ENCODE measurements around the gene H19. TPM values are rescaled to one million over a fixed set of nuclear protein-coding genes. Genes with fewer than 3 reads are reported as not detected.

H19 gene
- 72.5 and 161 TPM in 2 replicates for total RNA-seq

DNA sequence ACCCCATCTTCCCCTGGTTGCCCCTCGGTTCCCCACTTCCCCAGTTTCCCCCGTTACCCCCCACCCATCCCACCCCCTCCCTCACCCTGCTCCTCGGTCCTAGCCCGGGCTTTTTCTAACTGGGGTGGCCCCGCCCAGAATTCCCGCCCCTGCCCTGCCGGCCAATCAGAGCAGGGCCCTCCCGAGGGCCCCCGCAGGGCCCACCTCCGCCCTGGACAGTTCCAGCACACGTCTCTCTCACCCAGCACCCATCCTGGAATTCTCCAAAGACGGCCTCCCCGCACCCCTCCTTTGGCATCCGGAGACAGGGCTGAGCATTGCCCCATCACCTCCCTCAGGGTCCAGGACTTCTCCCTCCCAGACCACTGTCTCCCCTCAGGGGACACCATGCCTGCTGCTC, at the start of gene H19:
H19 (minus strand) TSS at position 88 of the 400 bp plus-strand sequence.
- no peak within 1 kb of the TSS for H3K4me3 ChIP-seq (ENCODE audit: low read depth, low read length)
- TF ChIP-seq, protein P1, sequence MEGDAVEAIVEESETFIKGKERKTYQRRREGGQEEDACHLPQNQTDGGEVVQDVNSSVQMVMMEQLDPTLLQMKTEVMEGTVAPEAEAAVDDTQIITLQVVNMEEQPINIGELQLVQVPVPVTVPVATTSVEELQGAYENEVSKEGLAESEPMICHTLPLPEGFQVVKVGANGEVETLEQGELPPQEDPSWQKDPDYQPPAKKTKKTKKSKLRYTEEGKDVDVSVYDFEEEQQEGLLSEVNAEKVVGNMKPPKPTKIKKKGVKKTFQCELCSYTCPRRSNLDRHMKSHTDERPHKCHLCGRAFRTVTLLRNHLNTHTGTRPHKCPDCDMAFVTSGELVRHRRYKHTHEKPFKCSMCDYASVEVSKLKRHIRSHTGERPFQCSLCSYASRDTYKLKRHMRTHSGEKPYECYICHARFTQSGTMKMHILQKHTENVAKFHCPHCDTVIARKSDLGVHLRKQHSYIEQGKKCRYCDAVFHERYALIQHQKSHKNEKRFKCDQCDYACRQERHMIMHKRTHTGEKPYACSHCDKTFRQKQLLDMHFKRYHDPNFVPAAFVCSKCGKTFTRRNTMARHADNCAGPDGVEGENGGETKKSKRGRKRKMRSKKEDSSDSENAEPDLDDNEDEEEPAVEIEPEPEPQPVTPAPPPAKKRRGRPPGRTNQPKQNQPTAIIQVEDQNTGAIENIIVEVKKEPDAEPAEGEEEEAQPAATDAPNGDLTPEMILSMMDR (IDR thresholded peaks at IDR 0.05; ENCODE audit: insufficient read depth, low read depth, low read length): no peak
- DNase-seq (ENCODE audit: low read depth): no peak

DNA sequence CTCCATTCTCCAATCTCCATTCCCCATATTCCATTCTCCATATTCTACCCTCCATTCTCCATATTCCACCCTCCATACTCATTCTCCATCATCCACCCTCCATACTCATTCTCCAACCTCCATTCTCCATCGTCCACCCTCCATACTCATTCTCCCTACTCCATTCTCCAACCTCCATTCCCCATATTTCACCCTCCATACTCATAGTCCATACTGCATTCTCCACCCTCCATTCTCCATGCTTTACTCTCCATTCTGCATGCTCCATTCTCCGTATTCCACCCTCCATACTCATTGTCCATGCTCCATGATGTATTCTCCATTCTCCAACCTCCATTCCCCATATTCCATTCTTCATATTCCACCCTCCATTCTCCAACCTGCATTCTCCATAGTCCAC, 44.3 kb upstream of the H19 start:
- no peak for DNase-seq (ENCODE audit: low read depth)
- no peak overlapping the region for H3K4me3 ChIP-seq (ENCODE audit: low read depth, low read length)
- TF ChIP-seq, protein P1 (IDR thresholded peaks at IDR 0.05; ENCODE audit: insufficient read depth, low read depth, low read length): no peak

DNA sequence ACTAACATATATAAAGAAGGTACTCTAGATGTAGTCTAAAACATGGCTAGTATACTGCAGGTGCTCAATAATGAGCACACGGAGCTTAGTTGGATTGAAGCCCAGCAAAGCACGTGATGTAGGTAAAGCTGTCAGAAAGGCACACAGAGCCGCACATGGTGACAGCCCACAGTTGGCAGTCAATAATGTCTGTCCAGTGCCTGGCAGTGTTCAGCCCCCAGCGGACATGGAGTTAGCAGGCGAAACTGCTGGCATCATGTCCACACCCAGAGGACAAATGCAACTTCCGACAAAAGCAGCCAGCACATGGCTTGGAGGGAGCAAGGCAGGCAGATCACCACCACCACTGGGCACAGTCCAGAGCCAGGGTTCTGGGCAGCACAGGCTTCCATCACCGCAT, 43.5 kb upstream of the H19 start:
- TF ChIP-seq, protein P1 (IDR thresholded peaks at IDR 0.05; ENCODE audit: insufficient read depth, low read depth, low read length): no peak
- no peak for DNase-seq (ENCODE audit: low read depth)
- H3K4me3 ChIP-seq (ENCODE audit: low read depth, low read length): no peak overlapping the region

DNA sequence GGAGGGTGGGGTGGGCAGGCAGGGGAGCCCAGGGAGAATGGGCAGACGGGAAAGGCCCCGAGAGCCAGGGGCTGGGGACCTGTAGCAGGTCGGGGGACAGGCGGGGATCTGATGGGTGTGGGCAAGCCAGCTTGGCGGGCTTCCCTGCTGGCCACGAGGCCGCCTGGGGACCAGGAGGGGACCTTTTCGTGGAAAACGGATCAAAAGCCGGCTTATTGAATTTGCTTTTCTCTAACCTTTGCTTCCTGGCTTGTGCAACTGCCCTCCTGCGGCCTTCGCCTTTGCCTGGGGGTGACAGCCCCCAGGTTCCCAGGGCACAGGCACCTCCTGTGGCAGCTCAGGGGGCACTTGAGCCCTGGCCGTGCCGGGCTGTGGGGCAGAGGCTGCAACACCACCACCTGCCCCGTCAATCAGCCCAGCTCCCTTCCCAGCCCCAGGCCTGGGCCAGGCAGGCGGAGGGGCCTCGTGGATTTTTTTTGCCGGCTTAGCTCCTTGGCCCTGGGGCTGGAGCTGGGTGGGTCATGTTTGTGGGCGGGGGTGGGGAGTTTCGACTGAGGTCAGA, 41.6 kb upstream of the H19 start:
- DNase-seq (ENCODE audit: low read depth): no peak
- TF ChIP-seq, protein P1 (IDR thresholded peaks at IDR 0.05; ENCODE audit: insufficient read depth, low read depth, low read length): no peak
- no peak overlapping the region for H3K4me3 ChIP-seq (ENCODE audit: low read depth, low read length)

DNA sequence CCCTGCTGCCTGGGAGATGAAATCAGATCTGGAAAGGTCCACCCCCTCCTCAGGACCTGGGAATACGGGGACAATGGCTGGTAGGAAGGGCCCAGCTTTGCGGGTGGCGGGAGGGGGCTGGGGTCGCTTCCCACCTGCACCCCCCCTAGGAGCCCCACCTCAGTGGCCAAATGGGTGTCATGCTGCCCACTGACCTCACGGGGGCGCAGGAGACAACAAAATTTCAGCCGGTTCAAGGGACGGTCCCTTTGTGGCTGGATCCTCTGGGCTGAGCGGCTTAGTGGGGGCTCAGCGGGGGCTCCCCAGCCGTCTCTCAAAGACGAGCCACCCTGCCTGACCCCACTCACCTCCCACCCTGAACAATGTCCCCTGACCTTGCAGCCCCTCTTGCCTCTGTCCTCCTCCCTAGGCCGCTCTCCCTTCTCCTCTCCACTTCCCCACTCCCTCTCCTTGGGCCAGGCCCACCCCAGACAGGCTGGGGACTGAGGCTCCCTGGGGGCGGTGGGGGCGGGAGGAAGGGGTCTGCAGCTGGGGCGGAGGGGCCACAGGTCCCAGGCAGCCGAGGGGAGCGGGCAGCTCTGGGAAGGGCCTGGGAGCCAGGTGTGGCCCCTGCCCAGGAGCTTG, 39.3 kb upstream of the H19 start:
- TF ChIP-seq, protein P1 (IDR thresholded peaks at IDR 0.05; ENCODE audit: insufficient read depth, low read depth, low read length): no peak
- DNase-seq (ENCODE audit: low read depth): no peak
- H3K4me3 ChIP-seq (ENCODE audit: low read depth, low read length): no peak overlapping the region

DNA sequence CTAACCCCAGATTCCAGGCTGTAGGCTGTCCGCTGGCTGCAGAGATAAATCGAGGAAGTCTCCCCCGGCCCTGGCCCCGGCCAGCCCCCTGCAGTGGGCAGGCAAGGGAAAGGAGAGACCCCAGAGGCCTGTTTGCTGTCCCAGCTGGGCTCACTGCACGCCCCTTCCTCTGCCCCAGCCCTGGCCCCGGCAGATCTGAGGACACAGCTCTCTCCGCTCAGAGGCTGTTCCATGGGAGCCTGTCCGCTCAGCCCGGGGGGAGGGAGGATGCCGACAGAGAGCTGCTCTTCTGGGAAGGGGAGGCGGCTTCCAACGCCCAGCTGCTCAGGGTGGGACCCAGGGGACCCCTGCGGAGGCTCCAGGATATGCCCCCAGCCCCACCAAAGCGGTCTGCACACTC, 37.7 kb upstream of the H19 start:
- no peak for DNase-seq (ENCODE audit: low read depth)
- no peak overlapping the region for H3K4me3 ChIP-seq (ENCODE audit: low read depth, low read length)
- TF ChIP-seq, protein P1 (IDR thresholded peaks at IDR 0.05; ENCODE audit: insufficient read depth, low read depth, low read length): no peak

DNA sequence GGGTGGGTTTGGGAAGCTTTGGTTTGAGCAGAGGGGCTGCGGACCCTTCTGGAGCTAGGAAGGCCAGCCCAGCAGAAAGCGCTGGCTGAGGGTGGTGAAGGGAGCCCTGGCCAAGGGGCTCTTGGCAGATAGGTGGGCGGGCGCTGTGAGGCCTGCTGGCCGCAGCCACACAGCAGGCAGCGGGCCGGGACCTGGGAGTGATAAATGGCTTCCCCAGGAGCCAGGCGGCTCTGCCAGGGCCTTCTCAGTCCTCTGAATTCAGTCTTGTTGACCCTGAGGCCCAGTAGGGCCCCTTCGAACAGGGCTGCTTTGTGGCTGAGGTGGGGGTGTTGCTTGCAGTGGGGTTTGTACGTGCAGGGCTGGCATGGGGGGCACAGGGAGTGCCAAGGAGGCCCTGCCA, 33.4 kb upstream of the H19 start:
- TF ChIP-seq, protein P1 (IDR thresholded peaks at IDR 0.05; ENCODE audit: insufficient read depth, low read depth, low read length): no peak
- no peak for DNase-seq (ENCODE audit: low read depth)
- no peak overlapping the region for H3K4me3 ChIP-seq (ENCODE audit: low read depth, low read length)
